Endothelial cell of umbilical vein (primary cell): ENCODE results near the gene IP6K1. TPM values are rescaled to one million over a fixed set of nuclear protein-coding genes. Genes with fewer than 3 reads are reported as not detected.

ENCODE experiments used
- BruUV-seq: library from RNA; stranded (reverse); fragments of 400-500 nt; replicated peaks from 2 replicates; lab custom pipeline; 2021; lab: Mats Ljungman, UMichigan
- CTCF ChIA-PET: fragments of 300-600, 350-600 bp; sonication (Branson Sonifier 250); formaldehyde crosslinking; loops from one replicate; lab custom pipeline; 2021; ENCODE audit warnings: antibody characterized with exemption, inconsistent platforms; lab: Charles Lee
- POLR2A ChIA-PET: fragments of 300-600, 350-600 bp; sonication (Branson Sonifier 250); formaldehyde crosslinking; loops from one replicate; lab custom pipeline; 2021; ENCODE audit warnings: antibody characterized with exemption, inconsistent platforms; lab: Charles Lee
- DNase-seq: peaks from one replicate; pipeline ENCODE4 v3.0.0-alpha.2; 2011; ENCODE audit warnings: low read depth, low spot score
- FAIRE-seq: peaks from 2 replicates; lab custom pipeline; 2011; peaks lifted over from hg19 to GRCh38; lab: Jason Lieb, UNC
- H2AFZ ChIP-seq: 2 replicates; pipeline ENCODE4 v1.6.0; 2012; ENCODE audit warnings: low read depth, low read length, control low read depth, inconsistent platforms
- H3K27ac ChIP-seq: 2 replicates; pipeline ENCODE4 v1.5.1; 2011; ENCODE audit warnings: low read depth, mild to moderate bottlenecking, control low read depth, low read length, moderate library complexity; ENCODE audit not compliant: insufficient read depth
- H3K27me3 ChIP-seq, 2 experiments: 2 replicates each; pipeline versions ENCODE4 v1.6.0 to v1.6.1; 2011; ENCODE audit warnings: low read length in 2 of 2, mixed read lengths in 1 of 2; ENCODE audit not compliant: control insufficient read depth in 2 of 2, insufficient read depth in 2 of 2
- H3K36me3 ChIP-seq, 2 experiments: 2 replicates in 1 of 2; 3 replicates in 1 of 2; pipeline ENCODE4 v1.5.1; 2011; ENCODE audit warnings: low read length in 2 of 2, mild to moderate bottlenecking in 1 of 2, moderate library complexity in 1 of 2; ENCODE audit not compliant: control insufficient read depth in 2 of 2, insufficient read depth in 2 of 2; ENCODE audit errors: extremely low read depth in 1 of 2
- H3K4me1 ChIP-seq: 3 replicates; pipeline ENCODE4 v1.5.1; 2011; ENCODE audit warnings: mild to moderate bottlenecking, low read length; ENCODE audit not compliant: control insufficient read depth, insufficient read depth; ENCODE audit errors: extremely low read depth
- H3K4me2 ChIP-seq: 2 replicates; pipeline ENCODE4 v1.6.1; 2011; ENCODE audit warnings: low read length, control low read depth, mixed read lengths; ENCODE audit not compliant: insufficient read depth
- H3K4me3 ChIP-seq, 3 experiments: fragments of 200-600 bp in 1 of 3; sonication (generic), shearing (Covaris generic) in 1 of 3; replicated peaks in 1 of 3; 2 replicates each; pipeline ENCODE4 v1.5.1; 2011 to 2016; ENCODE audit warnings: control low read depth in 3 of 3, low read length in 3 of 3, mild to moderate bottlenecking in 2 of 3, inconsistent platforms in 1 of 3, low read depth in 1 of 3, moderate library complexity in 1 of 3; ENCODE audit not compliant: insufficient read depth in 1 of 3
- H3K79me2 ChIP-seq: 2 replicates; pipeline ENCODE4 v1.6.0; 2012; ENCODE audit warnings: low read length, inconsistent platforms; ENCODE audit not compliant: control insufficient read depth, insufficient read depth
- H3K9ac ChIP-seq: replicated peaks from 2 replicates; pipeline ENCODE3; 2011; ENCODE audit warnings: low read length, control low read depth; ENCODE audit not compliant: insufficient read depth; ENCODE audit errors: extremely low read depth
- H3K9me1 ChIP-seq: replicated peaks from 3 replicates; pipeline ENCODE4 v1.6.0; 2011; ENCODE audit warnings: mild to moderate bottlenecking, low read length; ENCODE audit not compliant: control insufficient read depth, insufficient read depth; ENCODE audit errors: extremely low read depth
- H3K9me3 ChIP-seq: replicated peaks from 2 replicates; pipeline ENCODE4 v1.5.1; 2012; ENCODE audit warnings: low read length, inconsistent platforms; ENCODE audit not compliant: control insufficient read depth, insufficient read depth
- H4K20me1 ChIP-seq: replicated peaks from 2 replicates; pipeline ENCODE3; 2011; ENCODE audit warnings: mild to moderate bottlenecking, low read length; ENCODE audit not compliant: control insufficient read depth, insufficient read depth; ENCODE audit errors: extremely low read depth
- CTCF ChIP-seq, 2 donors: IDR thresholded peaks; 1 replicate in 1 of 2; 2 replicates in 1 of 2; pipeline ENCODE4 v1.5.1; 2011; ENCODE audit warnings: low read length in 2 of 2, mild to moderate bottlenecking in 2 of 2, moderate library complexity in 2 of 2, control low read depth in 1 of 2, inconsistent platforms in 1 of 2, low read depth in 1 of 2; ENCODE audit not compliant: insufficient read depth in 1 of 2; ENCODE audit errors: extremely low read depth in 1 of 2
- EZH2 ChIP-seq: IDR thresholded peaks from 2 replicates; pipeline ENCODE4 v1.6.1; 2012; ENCODE audit warnings: borderline replicate concordance, low read depth, mild to moderate bottlenecking, moderate library complexity, low read length, inconsistent platforms; ENCODE audit not compliant: severe bottlenecking
- FOS ChIP-seq: IDR thresholded peaks from 2 replicates; pipeline ENCODE4 v1.6.1; 2011; ENCODE audit warnings: mild to moderate bottlenecking, low read length, moderate library complexity, borderline replicate concordance; ENCODE audit not compliant: insufficient read depth
- GATA2 ChIP-seq: IDR thresholded peaks from 2 replicates; pipeline ENCODE4 v1.7.0; 2011; ENCODE audit warnings: low read depth, mild to moderate bottlenecking, moderate library complexity, mixed read lengths, low read length; ENCODE audit not compliant: insufficient read length, insufficient read depth
- JUN ChIP-seq: IDR thresholded peaks from 2 replicates; pipeline ENCODE4 v1.6.1; 2011; ENCODE audit warnings: borderline replicate concordance, low read depth; ENCODE audit not compliant: insufficient read length, insufficient read depth
- MAX ChIP-seq: IDR thresholded peaks from 2 replicates; pipeline ENCODE4 v1.6.1; 2011; ENCODE audit not compliant: insufficient read depth, insufficient read length
- MYC ChIP-seq: IDR thresholded peaks from one replicate; pipeline ENCODE4 v1.6.1; 2011; ENCODE audit warnings: mild to moderate bottlenecking, low read depth, low read length
- POLR2A ChIP-seq: IDR thresholded peaks from 2 replicates; pipeline ENCODE4 v1.6.1; 2012; ENCODE audit warnings: low read depth, mild to moderate bottlenecking, control low read depth, low read length
- POLR2AphosphoS5 ChIP-seq: IDR thresholded peaks from 2 replicates; pipeline ENCODE4 v1.6.1; 2012; ENCODE audit warnings: low read depth, mild to moderate bottlenecking, control low read depth, low read length, moderate library complexity; ENCODE audit not compliant: insufficient read depth
- dilution Hi-C: fragments of 300-500 bp; cut with MboI; formaldehyde crosslinking; loops from one replicate; pipeline ENCODE4 v1.15.0; 2019; ENCODE audit warnings: low sequenced_read_pairs; ENCODE audit not compliant: extremely low pct_ligation_motif_present
- intact Hi-C: fragments of 100-400 bp; cut with micrococcal nuclease; formaldehyde crosslinking; loops from one replicate; pipeline ENCODE4 v1.10.0; 2022
- polyA plus RNA-seq, 4 experiments: library from polyadenylated mRNA; depleted of rRNA in 3 of 4; stranded (reverse) in 3 of 4; unstranded in 1 of 4; fragments of >200 nt; gene quantifications; 2 replicates each; pipeline versions ENCODE4 v1.2.1 to v1.2.3, GENCODE V29; 2011 to 2012; ENCODE audit warnings: missing spikeins in 1 of 4
- total RNA-seq: library from RNA; stranded (reverse); gene quantifications from 2 replicates; pipeline ENCODE4 v1.2.3, GENCODE V29; 2021

The IP6K1 gene
- total and polyA plus RNA-seq, 2 donors (not counting 3 experiments of a cell fraction or from before 2014, with no cell fraction given), result 42.7 to 60.8 TPM

GRCh38 chr3:49801160-49801559, 14.8 kb upstream of the IP6K1 start:
- Histone ChIP-seq H3K4me3 (no peak overlapping the region), H3K4me2 (no peak overlapping the region), H3K27ac (no peak overlapping the region), H3K27me3 (no peaks in the 10 kb centered on the region), H4K20me1 (no peaks in the 10 kb centered on the region), H3K9me3 (no peaks in the 10 kb centered on the region), H3K79me2 (no peaks in the 10 kb centered on the region), H3K36me3 (peaks cover 0 to 2% of the 10 kb centered on the region in 2 experiments), H3K9me1 (no peaks in the 10 kb centered on the region), H2AFZ (no peak overlapping the region), H3K4me1 (peaks cover 23% of the 10 kb centered on the region), H3K9ac (no peak overlapping the region)
- BruUV-seq, result no TSS peak
- DNase-seq (no peak), FAIRE-seq (no peak)
- dilution Hi-C loops (no loop called here), intact Hi-C loops (loop anchor here (5.0 kb wide), 2 partner anchors 99 to 286 kb away; partner anchors contain the start of gene RBM5)
- POLR2A ChIA-PET, result no interaction called here
- CTCF ChIA-PET, result interaction anchor here (1.3 to 12.4 kb wide), 3 partner anchors 19 to 36 kb away, joined by 6 to 545 read pairs (median 7); no protein-coding TSS in a partner anchor
- TF ChIP-seq EZH2 (no peak), MAX (no peak), FOS (no peak), CTCF (IDR thresholded peaks at IDR 0.05; ENCODE audit: extremely low read depth in 1 of 2, insufficient read depth in 1 of 2, low read depth in 1 of 2, low read length in 2 of 2) (no peak), GATA2 (no peak), POLR2A (no peak), MYC (no peak), POLR2AphosphoS5 (no peak), JUN (no peak)
